IPS DF 4.7 (cell line): ENCODE results near the gene SLC25A43.
"Not testable (repeated sequence)": the region's sequence is repeated elsewhere in the genome, so short reads cannot be mapped to it uniquely, and the experiment has no call there.

ENCODE experiments used
- DNase-seq: peaks from one replicate; pipeline ENCODE4 v3.0.0-alpha.2; 2013; ENCODE audit warnings: low spot score; ENCODE audit errors: extremely low read depth

Gene SLC25A43

DNA sequence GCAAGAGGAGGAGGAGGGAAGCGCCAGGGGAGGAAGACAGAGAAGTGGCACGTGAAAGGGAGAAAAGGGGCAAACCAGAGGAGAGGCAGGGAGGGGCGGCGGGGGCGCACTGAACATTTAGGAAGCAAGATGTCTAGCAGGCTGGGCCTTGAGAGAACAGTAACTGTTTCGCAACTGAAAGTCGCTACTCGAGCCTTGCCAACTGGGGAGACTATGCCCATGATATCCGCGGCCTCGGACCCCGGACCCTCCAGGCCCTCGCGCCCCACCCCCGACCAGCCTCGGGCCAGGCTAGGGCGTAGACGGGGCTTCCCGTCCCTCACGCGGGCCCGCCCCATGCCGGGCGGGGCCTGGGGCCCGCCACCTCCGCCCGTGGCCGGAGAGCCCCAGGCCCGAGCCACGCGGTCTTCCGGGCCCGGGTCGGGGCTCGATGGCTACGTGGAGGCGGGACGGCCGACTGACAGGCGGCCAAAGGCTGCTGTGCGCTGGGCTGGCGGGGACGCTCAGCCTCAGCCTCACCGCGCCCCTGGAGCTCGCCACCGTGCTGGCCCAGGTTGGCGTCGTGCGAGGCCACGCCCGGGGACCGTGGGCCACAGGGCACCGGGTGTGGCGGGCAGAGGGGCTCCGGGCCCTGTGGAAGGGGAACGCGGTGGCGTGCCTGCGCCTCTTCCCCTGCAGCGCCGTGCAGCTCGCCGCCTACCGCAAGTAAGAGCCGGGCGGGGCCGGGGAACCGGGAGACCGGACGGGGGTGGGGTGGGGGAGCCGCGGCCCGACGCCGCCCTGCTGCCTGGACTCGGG lies at the start of gene SLC25A43:
TSS of gene SLC25A43 (plus strand) at position 363 of the 798 bp plus-strand sequence. CDS start at position 431, 68 bp downstream.
- no peak for DNase-seq

DNA sequence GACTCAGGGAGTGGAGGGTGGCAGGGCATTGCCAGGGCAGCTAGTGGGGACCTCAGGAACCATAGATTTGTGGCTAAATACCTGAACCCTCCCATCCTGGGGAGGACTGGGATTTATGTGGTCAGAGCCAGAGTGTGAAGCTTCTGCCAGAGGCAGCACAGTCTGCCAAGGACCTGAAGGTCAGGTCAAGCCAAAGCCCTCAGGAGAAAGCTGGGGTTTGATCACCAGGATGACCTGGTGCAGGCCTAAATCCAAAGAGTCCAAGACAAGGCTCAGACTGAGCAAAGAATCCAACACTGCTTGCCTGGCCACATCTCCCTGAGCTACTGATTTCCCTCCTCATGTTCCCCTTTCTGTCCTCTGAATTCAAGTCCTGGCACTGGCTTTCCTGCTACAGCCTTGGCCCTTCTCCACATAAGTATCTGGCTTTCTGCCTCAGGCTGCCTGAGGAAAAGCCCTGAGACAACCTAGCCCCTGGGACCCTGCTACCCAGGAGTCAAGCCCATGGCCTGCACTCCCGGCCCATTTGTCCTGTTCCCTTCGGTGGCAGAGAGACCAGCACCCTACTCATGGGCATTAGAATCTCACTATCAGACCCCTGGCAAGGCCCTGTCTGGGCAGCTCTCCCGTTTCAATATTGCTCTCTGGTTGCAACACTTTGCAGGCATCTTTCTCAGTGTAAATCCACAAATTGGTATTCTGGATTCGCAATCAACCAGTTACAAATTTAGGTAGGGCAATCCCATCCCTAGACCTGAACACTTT lies 39.3 kb upstream of the SLC25A43 start:
- no peak for DNase-seq

DNA sequence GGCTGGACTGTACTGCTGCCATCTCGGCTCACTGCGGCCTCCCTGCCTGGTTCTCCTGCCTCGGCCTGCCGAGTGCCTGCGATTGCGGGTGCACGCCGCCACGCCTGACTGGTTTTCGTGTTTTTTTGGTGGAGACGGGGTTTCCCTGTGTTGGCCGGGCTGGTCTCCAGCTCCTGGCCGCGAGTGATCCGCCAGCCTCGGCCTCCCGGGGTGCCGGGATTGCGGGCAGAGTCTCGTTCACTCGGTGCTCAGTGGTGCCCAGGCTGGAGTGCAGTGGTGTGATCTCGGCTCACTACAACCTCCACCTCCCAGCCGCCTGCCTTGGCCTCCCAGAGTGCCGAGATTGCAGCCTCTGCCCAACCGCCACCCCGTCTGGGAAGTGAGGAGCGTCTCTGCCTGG lies 37.7 kb upstream of the SLC25A43 start:
- DNase-seq, result not testable (repeated sequence)

DNA sequence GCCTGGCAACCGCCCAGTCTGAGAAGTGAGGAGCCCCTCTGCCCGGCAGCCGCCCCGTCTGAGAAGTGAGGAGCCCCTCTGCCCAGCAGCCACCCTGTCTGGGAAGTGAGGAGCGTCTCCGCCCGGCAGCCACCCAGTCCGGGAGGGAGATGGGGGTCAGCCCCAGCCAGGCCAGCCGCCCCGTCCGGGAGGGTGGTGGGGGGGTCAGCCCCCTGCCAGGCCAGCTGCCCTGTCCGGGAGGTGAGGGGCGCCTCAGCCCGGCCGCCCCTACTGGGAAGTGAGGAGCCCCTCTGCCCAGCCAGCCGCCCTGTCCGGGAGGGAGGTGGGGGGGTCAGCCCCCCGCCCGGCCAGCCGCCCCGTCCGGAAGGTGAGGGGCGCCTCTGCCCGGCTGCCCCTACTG lies 37.1 kb upstream of the SLC25A43 start:
- DNase-seq, result not testable (repeated sequence)

DNA sequence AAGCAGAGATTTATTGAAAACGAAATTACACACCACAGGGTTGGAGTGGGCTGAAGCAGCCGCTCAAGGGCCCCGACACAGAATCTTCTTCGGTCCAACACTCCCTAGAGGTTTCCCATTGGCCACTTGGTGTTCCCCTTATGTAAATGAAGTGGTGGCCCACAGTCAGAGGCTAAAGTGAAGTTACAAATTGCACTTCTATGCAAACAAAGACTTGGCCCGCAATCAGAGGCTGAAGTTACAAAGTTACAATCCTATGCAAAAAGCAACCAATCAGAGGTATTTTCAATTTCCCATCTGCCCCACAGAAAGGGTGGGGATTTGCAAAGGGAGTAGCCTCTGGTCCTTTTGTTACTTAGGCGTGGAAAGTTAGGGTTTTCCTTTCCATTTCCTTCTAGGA lies 35.7 kb upstream of the SLC25A43 start:
- DNase-seq, result no peak

DNA sequence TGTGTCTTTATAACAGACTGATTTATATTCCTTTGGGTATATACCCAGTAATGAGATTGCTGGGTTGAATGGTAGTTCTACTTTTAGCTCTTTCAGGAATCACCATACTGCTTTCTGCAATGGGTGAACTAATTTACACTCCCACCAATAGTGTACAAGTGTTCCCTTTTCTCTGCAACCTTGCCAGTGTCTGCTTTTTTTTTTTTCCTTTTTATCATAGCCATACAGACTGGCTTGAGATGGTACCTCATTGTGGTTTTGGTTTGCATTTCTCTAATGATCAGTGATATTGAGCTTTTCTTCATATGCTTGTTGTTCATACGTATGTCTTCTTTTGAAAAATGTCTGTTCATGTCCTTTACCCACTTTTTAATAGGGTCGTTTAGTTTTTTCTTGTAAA lies 27.3 kb upstream of the SLC25A43 start:
- DNase-seq, result not testable (repeated sequence)

DNA sequence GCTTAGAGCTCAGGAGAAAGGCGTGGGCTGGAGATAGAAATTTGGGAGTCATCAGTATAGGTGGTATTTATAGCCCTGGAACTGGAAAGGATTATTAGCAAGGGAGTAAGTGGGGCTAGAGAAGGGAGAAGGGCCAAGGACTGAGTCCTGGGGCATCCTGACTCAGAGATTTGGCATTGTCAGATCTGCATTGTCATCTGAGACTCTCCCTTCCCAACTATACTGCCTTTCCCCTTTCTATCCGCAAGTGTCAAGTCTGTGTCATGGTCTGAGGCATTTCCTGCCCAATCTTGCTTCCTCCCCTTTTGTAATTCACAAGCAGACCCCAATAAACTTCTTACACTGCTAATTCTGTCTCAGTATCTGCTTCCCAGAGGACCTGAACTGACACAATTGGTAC lies 24.4 kb upstream of the SLC25A43 start:
- no peak for DNase-seq

DNA sequence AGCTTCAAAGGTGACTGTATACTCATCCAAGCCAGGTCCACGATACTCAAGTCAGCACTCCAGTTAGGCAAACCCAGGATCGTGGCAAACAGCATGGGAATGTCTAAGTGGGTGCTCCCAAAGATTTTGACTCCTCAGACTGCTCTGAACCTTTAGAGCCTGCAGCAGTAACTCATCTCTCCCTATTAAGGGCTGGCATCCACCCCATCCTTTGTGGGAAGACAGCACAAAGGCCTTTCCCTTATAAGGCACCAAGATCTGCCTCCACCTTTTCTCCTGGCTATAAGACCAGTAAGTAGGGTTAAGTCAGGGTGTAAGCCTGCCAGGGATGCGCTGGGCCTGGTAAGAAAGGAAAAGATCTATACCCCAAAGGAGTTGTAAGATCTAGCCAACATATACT lies 23.6 kb upstream of the SLC25A43 start:
- DNase-seq, result no peak

DNA sequence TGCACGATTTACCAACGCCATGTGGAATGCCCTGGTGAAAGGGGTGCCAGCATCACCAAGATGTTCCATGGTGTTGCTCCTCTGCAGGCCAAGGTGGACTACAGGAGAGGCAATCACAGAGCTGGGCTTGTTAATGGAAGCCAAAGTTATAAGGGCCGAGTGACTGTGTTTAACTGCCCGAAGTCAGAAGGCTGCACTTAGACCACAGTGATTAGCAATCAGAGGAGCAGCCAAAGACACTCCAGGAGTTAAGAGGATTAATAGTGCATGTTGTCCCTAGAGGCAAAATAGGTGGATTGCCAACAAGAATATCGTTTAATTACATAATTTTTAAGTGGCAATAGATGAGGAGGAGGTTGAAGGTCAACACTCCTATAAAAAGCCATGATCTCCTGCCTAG lies 22.8 kb upstream of the SLC25A43 start:
- no peak for DNase-seq

DNA sequence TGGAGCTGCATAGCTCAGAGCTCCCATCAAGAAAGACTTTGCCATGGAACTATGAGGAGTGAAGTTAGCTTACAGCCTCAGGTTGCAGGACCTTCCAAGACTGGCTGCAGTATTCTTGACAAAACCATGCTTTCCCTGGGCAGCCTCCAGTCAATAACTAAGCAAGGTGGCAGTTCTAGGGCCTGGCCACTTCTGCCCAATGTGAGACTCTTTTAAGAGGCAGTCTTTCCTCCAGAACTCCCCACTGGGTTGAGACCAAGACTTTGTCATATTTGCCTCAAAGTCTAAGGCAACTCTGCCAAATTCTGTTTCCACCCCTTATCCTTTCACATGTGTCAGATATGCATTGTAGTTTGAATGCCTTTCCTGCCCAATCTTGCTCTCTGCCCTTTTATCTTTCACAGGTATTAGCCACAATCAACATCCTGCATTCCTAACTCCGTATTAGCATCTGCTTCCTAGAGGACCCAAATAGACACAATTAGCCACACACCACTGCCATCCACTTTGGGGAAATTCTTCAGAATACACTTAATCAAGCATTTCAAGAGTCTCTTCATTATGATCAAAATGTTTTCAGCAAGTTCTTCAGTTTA lies 17.7 kb upstream of the SLC25A43 start:
- no peak for DNase-seq

DNA sequence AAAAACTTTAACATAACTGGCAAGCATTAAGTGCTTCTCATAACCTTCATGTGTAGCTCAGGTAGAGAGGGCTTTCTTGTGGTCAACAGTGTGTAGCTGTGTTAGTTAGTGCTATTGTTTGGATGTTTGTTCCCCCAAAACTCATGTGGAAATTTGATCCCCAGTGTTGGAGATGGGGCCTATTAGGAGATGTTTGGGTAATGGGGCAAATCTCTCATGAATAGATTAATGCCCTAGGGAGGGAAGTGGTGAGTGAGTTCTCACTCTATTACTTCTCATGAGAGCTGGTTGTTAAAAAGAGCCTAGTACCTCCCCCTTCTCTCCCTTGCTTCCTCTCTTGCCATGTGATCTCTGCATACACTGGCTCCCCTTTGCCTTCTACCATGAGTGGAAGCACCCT lies 16.5 kb upstream of the SLC25A43 start:
- DNase-seq, result no peak

DNA sequence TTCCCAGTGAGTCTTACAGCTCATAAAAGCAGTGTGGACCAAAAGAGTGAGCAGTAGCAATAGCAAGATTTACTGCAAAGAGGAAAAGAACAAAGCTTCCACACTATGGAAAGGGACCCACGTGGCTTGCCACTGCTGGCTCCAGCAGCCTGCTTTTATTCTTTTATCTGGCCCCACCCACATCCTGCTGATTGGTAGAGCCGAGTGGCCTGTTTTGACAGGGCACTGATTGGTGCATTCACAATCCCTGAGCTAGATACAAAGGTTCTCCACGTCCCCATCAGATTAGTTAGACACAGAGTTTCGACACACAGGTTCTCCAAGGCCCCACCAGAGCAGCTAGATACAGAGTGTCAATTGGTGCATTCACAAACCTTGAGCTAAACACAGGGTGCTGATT lies 12.5 kb upstream of the SLC25A43 start:
- not testable (repeated sequence) for DNase-seq

DNA sequence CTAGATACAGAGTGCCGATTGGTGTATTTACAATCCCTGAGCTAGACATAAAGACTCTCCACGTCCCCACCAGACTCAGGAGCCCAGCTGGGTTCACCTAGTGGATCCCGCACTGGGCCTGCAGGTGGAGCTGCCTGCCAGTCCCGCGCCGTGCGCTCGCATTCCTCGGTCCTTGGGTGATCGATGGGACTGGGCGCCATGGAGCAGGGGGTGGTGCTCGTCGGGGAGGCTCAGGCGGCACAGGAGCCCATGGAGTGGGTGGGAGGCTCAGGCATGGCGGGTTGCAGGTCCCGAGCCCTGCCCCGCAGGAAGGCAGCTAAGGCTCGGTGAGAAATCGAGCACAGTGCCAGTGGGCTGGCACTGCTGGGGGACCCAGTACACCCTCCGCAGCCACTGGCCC lies 11.7 kb upstream of the SLC25A43 start:
- DNase-seq, result not testable (repeated sequence)

DNA sequence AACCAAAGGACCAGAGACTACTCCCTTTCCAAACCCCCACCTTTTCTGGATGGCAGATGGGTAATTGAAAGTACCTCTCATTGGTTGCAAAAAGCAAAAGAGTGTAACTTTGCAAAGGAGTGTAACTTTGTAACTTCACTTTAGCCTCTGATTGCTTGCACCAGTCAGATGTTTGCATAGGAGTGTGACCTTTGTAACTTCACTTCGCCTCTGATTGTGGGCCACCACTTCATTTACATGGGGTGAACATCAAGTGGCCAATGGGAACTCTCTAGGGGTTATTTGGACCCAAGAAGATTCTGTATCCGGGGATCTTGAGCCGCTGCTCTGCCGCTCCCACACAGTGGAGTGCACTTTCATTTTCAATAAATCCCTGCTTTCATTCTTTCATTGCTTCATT lies 9.9 kb upstream of the SLC25A43 start:
- DNase-seq, result no peak

DNA sequence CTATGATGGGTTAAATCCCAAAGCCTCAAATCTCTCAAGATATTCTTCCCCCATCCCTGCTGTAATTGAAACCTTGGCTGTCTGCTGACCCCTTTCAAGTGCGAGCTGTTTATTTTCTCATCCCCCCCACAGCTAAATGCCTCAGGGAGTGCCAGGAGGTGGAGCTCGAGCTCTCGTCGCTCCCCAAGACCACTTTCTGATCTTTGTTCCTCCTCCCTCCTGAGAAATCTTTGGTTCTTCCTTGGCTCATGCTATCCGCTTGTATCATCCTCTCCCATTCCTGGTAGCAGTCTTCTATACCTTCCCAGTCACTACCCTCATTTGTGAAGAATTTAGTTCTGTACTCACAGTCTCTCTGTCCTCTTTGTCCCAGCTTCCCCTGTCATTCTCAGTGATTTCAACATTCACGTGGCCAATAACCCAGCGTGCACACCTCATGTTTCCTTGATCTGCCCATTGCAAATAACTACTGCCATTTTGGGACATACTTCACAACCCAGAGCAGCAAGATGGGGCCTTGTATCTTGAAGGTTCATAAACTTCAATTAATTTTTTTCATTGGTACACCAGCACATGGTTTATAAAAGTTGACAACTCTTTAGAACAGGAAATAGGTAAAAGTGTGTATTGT lies 9.2 kb upstream of the SLC25A43 start:
- no peak for DNase-seq

DNA sequence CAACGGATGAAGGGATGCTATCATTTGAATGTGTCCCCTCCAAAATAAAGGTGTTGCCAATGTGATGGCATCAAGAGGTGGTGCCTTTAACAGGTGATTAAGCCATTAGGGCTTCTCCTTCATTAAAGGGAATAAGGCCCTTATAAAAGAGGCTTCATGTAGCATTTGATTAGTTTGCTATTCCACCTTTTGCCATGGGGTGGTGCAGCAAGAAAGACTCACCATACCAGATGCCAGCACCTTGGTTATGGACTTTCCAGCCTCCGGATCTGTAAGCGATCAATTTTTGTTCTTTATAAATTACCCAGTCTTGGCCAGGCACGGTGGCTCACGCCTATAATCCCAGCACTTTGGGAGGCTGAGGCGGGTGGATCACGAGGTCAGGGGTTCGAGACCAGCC lies 7.9 kb upstream of the SLC25A43 start:
- DNase-seq, result no peak

DNA sequence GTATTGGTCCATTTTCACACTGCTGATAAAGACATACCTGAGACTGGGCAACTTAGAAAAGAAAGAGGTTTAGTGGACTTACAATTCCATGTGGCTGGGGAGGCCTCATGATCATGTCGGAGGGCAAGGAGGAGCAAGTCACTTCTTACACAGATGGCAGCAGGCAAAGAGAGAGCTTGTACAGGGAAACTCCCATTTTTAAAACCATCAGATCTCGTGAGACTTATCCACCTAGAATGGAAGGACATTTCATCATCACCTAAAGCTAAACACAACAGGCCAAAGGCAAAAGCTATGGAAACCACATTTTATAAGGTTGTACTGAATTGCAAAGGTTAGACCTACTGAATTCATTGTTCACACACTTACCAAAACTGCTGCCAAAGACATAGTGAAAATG lies 6.0 kb upstream of the SLC25A43 start:
- no peak for DNase-seq

DNA sequence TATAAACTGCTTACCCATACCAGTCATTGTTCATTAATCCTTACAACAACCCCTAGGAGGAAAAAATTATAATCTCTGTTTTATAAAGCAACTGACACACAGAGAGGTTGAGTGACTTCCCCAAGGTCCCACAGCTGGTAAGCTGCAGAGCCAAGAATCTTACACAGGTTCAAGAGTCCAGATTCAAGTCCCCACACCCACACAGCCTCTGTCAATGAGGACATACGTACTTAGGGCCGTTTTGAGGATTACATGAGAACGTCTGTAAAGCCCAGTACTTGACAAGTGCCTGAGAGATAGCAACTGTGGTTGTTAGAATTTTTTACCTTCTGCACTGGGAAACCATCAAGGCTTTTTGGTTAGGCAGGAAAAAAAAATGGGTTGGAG lies 556 bp upstream of the SLC25A43 start:
- DNase-seq, result no peak

DNA sequence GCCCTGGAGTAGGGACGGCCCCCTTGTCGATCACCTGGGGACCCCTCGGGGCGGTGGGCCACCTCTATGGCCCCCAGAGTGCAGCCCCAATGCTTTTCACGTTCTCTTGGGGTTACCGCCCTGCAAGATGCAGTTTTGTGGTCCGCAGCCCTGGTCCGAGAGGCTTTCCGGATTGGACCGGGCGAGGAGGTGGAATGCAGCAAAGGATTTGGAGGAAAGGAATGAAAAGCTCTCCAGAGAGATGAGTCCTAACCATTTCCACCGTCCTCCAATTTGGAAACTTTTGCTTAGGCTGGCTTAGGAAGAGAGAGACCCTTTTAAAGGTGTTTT lies 601 bp downstream of the SLC25A43 start:
- no peak for DNase-seq

DNA sequence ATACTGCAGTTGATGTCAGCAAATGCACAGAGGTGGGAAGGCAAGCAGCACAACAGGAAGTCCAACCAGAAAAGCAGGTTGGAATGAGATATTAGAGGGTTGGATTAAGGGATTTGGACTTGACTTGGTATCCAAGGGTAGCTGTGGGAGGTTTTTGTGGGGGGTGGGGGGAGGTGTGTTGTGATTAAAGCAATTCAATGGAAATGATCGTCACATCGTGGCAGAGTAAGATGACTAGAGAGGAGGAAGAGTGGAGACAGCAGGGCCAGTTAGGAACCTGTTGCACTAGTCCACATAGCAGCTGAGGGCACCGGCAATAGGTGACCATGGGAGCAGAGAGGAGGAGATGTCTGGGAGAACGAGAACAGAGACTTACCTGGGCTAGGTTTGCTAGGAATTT lies 2.4 kb downstream of the SLC25A43 start:
- DNase-seq, result no peak

DNA sequence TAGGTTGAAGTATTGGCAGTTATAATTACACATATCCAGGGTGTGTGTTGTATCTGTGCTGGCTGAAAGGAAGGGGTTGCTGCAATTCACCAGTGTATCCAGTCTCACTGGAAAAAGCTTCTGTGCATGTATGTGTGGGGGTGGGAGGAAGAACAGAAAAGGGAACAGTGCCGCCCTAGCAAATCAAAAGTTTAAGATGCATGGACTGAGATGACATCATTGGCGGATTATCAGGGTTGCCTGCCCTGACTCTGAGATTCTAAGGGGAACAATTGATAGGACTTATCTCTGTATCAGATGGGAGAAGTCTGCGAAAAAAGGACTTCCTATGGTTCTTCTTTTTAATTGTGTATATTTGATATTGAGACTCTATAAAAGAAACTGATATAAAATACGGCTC lies 3.5 kb downstream of the SLC25A43 start:
- DNase-seq, result no peak

DNA sequence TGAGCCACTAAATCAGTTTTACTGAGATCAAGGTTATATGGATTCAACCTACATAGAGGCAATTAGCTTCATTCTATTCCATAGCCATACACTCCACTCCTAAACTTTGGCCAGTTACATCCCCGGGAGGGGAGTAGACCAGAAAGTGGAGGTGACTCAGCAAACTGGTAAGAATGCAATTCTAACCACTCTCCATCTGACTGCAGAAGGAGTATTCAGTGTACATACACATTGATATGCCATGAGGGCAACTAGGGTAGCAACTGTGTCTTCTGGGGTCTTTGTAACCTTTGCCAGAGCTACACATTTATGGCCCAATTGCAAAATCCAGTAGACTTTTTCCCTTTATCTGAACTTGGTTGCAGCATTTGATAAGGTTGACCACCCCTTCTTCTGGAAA lies 7.6 kb downstream of the SLC25A43 start:
- DNase-seq, result no peak
